A673 (cell line): ENCODE data around the gene MYEOV. TPM values are rescaled to one million over a fixed set of nuclear protein-coding genes. Genes with fewer than 3 reads are reported as not detected.
A peak's percentile ranks its signal among the peaks of the same experiment; 100 is the strongest.

Experiments used
- BruUV-seq: library from RNA; stranded (reverse); fragments of 400-500 nt; replicated peaks from 2 replicates; lab custom pipeline; 2021; lab: Mats Ljungman, UMichigan
- CTCF ChIA-PET: fragments of 300-600 bp; sonication (Branson Sonifier 250); formaldehyde crosslinking; loops from one replicate; lab custom pipeline; 2022; ENCODE audit warnings: antibody characterized with exemption; lab: Charles Lee
- POLR2A ChIA-PET: fragments of 300-600 bp; sonication (Branson Sonifier 250); formaldehyde crosslinking; loops from one replicate; lab custom pipeline; 2022; ENCODE audit warnings: antibody characterized with exemption; ENCODE audit not compliant: low non-redundant PET; lab: Charles Lee
- DNase-seq: peaks from one replicate; pipeline ENCODE4 v3.0.0-alpha.2; 2015; ENCODE audit warnings: low spot score
- H3K27ac ChIP-seq: fragments of 200-600 bp; sonication (generic); 2 replicates; pipeline ENCODE4 v1.5.1; 2016; ENCODE audit warnings: mixed run types, low read depth, mild to moderate bottlenecking, mixed read lengths, antibody characterized with exemption, low read length; ENCODE audit not compliant: poor library complexity, severe bottlenecking
- H3K27me3 ChIP-seq: fragments of 200-600 bp; sonication (generic); replicated peaks from 2 replicates; pipeline ENCODE4 v1.6.1; 2017; ENCODE audit warnings: mixed run types, low read depth, mild to moderate bottlenecking, mixed read lengths, antibody characterized with exemption, low read length; ENCODE audit not compliant: insufficient read depth, poor library complexity
- H3K36me3 ChIP-seq: fragments of 200-600 bp; sonication (generic); 2 replicates; pipeline ENCODE4 v1.6.1; 2016; ENCODE audit warnings: mixed run types, mild to moderate bottlenecking, mixed read lengths, antibody characterized with exemption, low read length; ENCODE audit not compliant: insufficient read depth, poor library complexity, severe bottlenecking
- H3K4me1 ChIP-seq: fragments of 200-600 bp; sonication (generic); 2 replicates; pipeline ENCODE4 v1.6.1; 2017; ENCODE audit warnings: mixed run types, mild to moderate bottlenecking, mixed read lengths, antibody characterized with exemption, low read length; ENCODE audit not compliant: insufficient read depth, poor library complexity, severe bottlenecking
- H3K4me3 ChIP-seq: fragments of 200-600 bp; sonication (generic); 2 replicates; pipeline ENCODE4 v1.5.1; 2016; ENCODE audit warnings: low read depth, mixed run types, mild to moderate bottlenecking, mixed read lengths, low read length; ENCODE audit not compliant: poor library complexity, severe bottlenecking
- H3K9me3 ChIP-seq: fragments of 200-600 bp; sonication (generic); 2 replicates; pipeline ENCODE4 v1.6.1; 2016; ENCODE audit warnings: mixed run types, low read depth, mild to moderate bottlenecking, mixed read lengths, antibody characterized with exemption, low read length; ENCODE audit not compliant: poor library complexity, severe bottlenecking
- EZH2 ChIP-seq: fragments of 200-600 bp; sonication (generic); IDR thresholded peaks from 2 replicates; pipeline ENCODE4 v1.6.1; 2017; ENCODE audit warnings: borderline replicate concordance, low read depth, mild to moderate bottlenecking, mixed read lengths, antibody characterized with exemption, low read length; ENCODE audit not compliant: poor library complexity, severe bottlenecking
- intact Hi-C: fragments of 100-400 bp; cut with micrococcal nuclease; formaldehyde crosslinking; loops from one replicate; pipeline ENCODE4 v1.10.0; 2022; ENCODE audit not compliant: unreplicated experiment
- total RNA-seq: library from RNA; stranded (reverse); gene quantifications from 2 replicates; pipeline ENCODE4 v1.2.3, GENCODE V29; 2021
- TF ChIP-seq, protein P1 (sequence below): fragments of 300-800, 200-600 bp; sonication (generic); conservative IDR thresholded peaks from 2 replicates; pipeline ENCODE4 v1.5.1; 2017; ENCODE audit warnings: low read depth, mild to moderate bottlenecking, antibody characterized with exemption, low read length, moderate library complexity, mixed read lengths

The MYEOV gene
- total RNA-seq, 1 experiment from 2014 or later = 174 TPM

GRCh38 chr11:69307421-69307820, 13.5 kb downstream of the MYEOV start:
- DNase-seq = no peak
- peaks cover 36% of the 10 kb centered on the region for H3K36me3 ChIP-seq
- ChIA-PET CTCF (no interaction called here), POLR2A (interaction anchor here (0.6 kb wide), 1 partner anchor 335 kb away, joined by 4 read pairs; no protein-coding TSS in a partner anchor)
- intact Hi-C loops = no loop called here
- no TSS peak for BruUV-seq
- TF ChIP-seq, protein P1, sequence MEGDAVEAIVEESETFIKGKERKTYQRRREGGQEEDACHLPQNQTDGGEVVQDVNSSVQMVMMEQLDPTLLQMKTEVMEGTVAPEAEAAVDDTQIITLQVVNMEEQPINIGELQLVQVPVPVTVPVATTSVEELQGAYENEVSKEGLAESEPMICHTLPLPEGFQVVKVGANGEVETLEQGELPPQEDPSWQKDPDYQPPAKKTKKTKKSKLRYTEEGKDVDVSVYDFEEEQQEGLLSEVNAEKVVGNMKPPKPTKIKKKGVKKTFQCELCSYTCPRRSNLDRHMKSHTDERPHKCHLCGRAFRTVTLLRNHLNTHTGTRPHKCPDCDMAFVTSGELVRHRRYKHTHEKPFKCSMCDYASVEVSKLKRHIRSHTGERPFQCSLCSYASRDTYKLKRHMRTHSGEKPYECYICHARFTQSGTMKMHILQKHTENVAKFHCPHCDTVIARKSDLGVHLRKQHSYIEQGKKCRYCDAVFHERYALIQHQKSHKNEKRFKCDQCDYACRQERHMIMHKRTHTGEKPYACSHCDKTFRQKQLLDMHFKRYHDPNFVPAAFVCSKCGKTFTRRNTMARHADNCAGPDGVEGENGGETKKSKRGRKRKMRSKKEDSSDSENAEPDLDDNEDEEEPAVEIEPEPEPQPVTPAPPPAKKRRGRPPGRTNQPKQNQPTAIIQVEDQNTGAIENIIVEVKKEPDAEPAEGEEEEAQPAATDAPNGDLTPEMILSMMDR = no peak
- TF ChIP-seq EZH2 = no peak
- H3K4me1 ChIP-seq = peaks cover 78% of the 10 kb centered on the region
- peak overlapping the region; percentile 44 for H3K27ac ChIP-seq
- no peaks in the 10 kb centered on the region for H3K27me3 ChIP-seq
- no peak overlapping the region for H3K4me3 ChIP-seq
- no peaks in the 10 kb centered on the region for H3K9me3 ChIP-seq

GRCh38 chr11:69307871-69308431, 14.0 kb downstream of the MYEOV start:
- H3K9me3 ChIP-seq = no peaks in the 10 kb centered on the region
- H3K4me3 ChIP-seq = no peak overlapping the region
- intact Hi-C loops = no loop called here
- CTCF ChIA-PET = no interaction called here
- POLR2A ChIA-PET = no interaction called here
- TF ChIP-seq, protein P1 = no peak
- TF ChIP-seq EZH2 = no peak
- peaks cover 36% of the 10 kb centered on the region for H3K36me3 ChIP-seq
- BruUV-seq = no TSS peak
- H3K27ac ChIP-seq = peak overlapping the region; percentile 44
- H3K27me3 ChIP-seq = no peaks in the 10 kb centered on the region
- H3K4me1 ChIP-seq = peaks cover 78% of the 10 kb centered on the region
- no peak for DNase-seq

DNA sequence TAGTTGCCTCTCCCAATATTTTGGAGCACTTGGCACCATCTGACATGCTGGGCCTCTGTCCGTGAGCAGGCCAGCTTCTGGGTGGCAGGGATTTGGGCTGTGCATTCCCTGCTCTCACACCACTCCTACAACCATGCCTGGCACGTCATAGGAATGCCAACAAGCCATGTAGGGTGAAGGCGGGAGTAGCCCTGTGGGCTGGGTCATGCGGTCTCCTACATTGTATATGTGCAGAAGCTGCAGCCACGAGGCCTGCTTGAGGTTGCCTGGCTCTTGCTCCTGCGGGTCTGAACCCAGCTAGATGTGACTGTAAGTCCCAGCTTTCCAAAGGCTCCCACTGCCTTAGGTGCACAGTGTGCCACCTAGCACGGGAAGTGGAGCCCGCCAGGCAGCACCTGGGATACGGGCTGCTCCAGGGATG, 14.5 kb downstream of the MYEOV start:
- Histone ChIP-seq H3K9me3 (no peaks in the 10 kb centered on the region), H3K27me3 (no peaks in the 10 kb centered on the region), H3K36me3 (peaks cover 36% of the 10 kb centered on the region), H3K4me1 (peaks cover 82% of the 10 kb centered on the region), H3K27ac (peak overlapping the region; percentile 44), H3K4me3 (no peak overlapping the region)
- no peak for DNase-seq
- TF ChIP-seq, protein P1 = no peak
- TF ChIP-seq EZH2 = no peak
- ChIA-PET POLR2A (no interaction called here), CTCF (no interaction called here)
- intact Hi-C loops = no loop called here
- no TSS peak for BruUV-seq
